Fibroblast of skin of right quadriceps (primary cell): ENCODE data around the gene LY9.
"Not testable (repeated sequence)": the region's sequence is repeated elsewhere in the genome, so short reads cannot be mapped to it uniquely, and the experiment has no call there.

Experiments used
- DNase-seq: peaks from one replicate; pipeline ENCODE4 v3.0.0-alpha.2; 2013

LY9 gene

GRCh38 chr1:160774886-160775719 lies 20.9 kb upstream of the LY9 start:
- DNase-seq, result no peak

DNA sequence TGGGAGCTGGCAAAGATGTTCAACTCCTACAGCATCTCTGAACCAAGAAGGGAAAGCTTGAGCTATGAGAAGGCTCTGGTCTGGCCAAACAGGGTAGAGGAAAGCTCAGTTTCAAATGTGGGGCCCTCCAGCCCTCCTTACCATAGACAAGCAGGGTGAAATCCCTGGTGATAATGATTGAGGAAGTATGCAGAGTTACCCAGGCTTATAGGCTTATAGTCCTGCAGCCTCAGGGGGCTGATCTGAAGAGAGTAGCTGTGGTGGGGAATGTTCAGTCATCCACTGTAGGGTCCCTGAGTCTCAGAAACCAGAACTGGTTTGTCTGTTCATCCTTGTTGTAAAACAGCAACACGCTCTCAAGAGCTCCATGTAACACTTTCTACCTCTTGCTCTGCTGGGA lies 19.8 kb upstream of the LY9 start:
- no peak for DNase-seq

- DNase-seq, result no peak
Observed at GRCh38 chr1:160777486-160778089, 18.4 kb upstream of the LY9 start.

- no peak for DNase-seq
Observed at GRCh38 chr1:160778976-160779375, 17.0 kb upstream of the LY9 start.

GRCh38 chr1:160779626-160780397 lies 16.2 kb upstream of the LY9 start:
- DNase-seq, result no peak

GRCh38 chr1:160780398-160780755 lies 15.6 kb upstream of the LY9 start:
- DNase-seq, result no peak

DNA sequence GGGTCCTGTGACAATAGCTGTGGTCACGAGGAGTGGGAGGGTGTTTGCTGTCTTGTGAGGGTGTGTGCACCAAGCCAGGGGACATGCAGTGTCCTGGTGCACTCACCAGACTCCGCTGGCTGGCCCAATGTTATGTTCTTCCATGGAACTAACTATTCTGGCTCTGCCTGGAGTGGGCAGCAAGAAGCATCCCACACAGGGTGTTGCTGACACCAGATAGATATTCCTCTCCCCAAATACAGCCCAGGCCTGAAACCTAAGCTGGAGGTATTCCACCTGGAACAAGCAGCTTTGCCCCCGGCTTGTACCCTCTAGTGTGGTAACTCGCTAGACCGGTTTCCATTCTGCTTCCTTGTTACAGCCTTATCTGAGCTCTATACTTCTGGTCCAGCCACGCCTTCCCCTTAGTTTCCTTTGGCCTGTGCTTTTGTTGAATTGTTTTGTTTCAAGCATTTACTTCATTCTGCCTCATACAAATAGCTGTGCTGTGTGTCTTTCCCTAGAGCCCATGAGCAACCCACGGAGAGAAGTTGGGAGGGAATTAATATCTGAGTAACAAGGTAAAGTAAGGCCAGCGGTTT lies 14.7 kb upstream of the LY9 start:
- no peak for DNase-seq

- DNase-seq, result no peak
Observed at GRCh38 chr1:160781914-160782689, 13.9 kb upstream of the LY9 start.

- DNase-seq, result not testable (repeated sequence)
Observed at GRCh38 chr1:160782988-160783765, 12.8 kb upstream of the LY9 start.

DNA sequence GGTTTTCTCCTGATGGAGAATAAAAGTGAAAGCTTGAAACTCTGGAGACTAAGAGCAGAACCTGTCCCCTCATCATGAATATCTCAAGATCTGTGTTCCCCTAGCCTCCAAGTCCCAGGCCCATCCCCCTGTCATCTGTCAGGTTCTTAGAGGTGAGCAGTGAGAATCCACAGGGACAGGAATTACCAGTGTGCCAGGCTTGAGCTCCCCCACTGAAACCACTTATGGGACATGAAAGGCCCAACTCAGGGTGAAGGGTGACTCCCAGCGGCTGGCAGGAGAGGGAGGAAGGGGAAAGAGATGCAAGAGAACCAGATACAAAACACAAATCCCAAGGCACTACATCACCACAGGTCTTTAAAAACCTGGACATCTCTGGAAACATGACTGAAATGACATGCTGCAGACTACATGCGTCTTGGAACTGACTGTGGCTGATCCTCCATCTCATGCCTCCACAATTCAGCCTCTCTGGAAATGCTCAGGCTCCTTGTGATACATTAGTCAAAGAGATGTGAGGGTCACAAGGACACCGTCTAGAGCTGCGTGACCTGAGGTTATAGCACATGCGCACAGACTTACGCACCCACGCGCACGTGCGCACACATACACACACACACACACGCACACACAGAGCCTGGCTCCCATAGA lies 6.8 kb upstream of the LY9 start:
- DNase-seq, result no peak

- no peak for DNase-seq
Observed at GRCh38 chr1:160789702-160790611, 6.0 kb upstream of the LY9 start.

DNA sequence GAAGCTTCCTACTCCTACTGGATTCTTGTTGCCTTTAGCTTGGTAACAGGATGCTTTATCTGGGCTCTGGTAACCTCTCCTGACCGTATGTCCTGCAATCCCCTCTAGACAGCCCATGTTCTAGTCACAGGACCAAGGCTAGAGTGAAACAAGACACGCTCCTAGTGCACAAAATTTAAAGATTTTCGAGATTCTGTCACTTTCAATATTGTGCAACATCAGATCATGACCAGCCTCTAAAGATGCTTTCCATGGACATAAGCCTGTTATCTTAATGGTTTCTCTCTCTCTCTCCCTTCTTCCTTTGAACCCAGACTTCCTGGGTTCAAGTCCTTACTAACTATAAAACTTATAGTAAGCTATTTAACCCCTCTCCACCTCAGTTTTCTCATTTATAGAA lies 1.6 kb upstream of the LY9 start:
- no peak for DNase-seq

- no peak for DNase-seq
Observed at GRCh38 chr1:160797271-160797709, 1.3 kb downstream of the LY9 start.

GRCh38 chr1:160797861-160798273 lies 1.9 kb downstream of the LY9 start:
- no peak for DNase-seq

- DNase-seq, result no peak
Observed at GRCh38 chr1:160798439-160798838, 2.5 kb downstream of the LY9 start.

DNA sequence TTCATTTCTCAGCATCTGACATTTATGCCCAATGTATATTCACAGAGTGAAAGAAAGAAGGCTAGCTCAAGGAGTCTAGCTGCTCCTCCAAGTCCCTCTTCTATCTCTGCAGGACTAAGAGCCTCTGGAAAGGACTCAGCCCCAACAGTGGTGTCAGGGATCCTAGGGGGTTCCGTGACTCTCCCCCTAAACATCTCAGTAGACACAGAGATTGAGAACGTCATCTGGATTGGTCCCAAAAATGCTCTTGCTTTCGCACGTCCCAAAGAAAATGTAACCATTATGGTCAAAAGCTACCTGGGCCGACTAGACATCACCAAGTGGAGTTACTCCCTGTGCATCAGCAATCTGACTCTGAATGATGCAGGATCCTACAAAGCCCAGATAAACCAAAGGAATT lies 3.7 kb downstream of the LY9 start:
- DNase-seq, result no peak

DNA sequence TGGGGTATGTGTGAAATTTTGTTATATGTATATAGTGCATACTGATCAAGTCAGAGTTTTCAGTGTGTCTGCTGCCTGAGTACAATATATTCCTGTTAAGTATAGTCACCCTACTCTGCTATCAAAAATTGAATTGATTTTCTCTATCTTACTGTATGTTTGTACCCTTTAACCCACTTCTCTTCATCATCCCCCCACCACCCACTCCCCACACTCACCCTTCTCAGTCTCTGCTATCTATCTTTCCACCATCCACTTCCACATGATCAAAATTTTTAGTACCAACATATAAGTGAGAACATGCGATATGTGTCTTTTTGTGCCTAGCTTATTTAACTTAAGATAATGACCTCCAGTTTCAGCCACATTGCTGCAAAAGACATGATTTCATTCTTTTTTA lies 4.2 kb downstream of the LY9 start:
- DNase-seq, result no peak

GRCh38 chr1:160800645-160801408 lies 4.9 kb downstream of the LY9 start:
- no peak for DNase-seq

- DNase-seq, result no peak
Observed at GRCh38 chr1:160801836-160802580, 6.0 kb downstream of the LY9 start.
